ENCODE results near the gene MAPK9. TPM values are rescaled to one million over a fixed set of nuclear protein-coding genes. Genes with fewer than 3 reads are reported as not detected.

MAPK9 gene
- total and polyA plus RNA-seq, 2 experiments from 2014 or later: 17.8 to 31.3 TPM

DNA sequence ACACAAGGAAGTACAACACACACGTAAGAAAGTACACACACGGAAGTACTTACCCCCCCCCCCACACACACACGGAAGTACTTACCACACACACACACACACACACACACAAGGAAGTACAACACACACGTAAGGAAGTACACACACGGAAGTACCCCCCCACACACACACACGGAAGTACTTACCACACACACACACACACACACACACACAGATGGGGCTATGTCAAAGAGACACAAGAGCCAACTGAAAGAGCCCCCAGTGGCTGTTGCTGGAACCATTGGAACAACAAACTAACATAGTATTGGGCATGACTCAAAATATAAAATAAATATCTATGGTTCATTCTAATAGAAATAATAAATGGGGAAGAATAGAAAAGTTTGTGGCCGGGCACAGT is 4.9 kb upstream of the MAPK9 start:
- 100% methylated on average over 1 of the region's 7 CpGs for WGBS (ENCODE audit: low lambda C conversion rate, missing lambda C conversion rate)

GRCh38 chr5:180294913-180295555 is 3.2 kb upstream of the MAPK9 start:
- no peaks in the 10 kb centered on the region for H3K36me3 ChIP-seq (replicated peaks; ENCODE audit: insufficient read depth, low read depth)
- H4K20me1 ChIP-seq (ENCODE audit: insufficient read depth, poor library complexity, severe bottlenecking): peaks cover 12% of the 10 kb centered on the region
- WGBS (ENCODE audit: low lambda C conversion rate, missing lambda C conversion rate): 95% methylated on average over 10 of the region's 10 CpGs
- no peak overlapping the region for H3K4me3 ChIP-seq
- peaks cover 15% of the 10 kb centered on the region for H3K4me1 ChIP-seq (ENCODE audit: insufficient read depth)
- H3K4me2 ChIP-seq: no peak overlapping the region
- no peak overlapping the region for H3K27ac ChIP-seq
- H3K9me3 ChIP-seq (ENCODE audit: low read depth): no peaks in the 10 kb centered on the region
- DNase-seq (ENCODE audit: low spot score): no peak
- H2AFZ ChIP-seq: no peak overlapping the region
- no peaks in the 10 kb centered on the region for H3K27me3 ChIP-seq
- TF ChIP-seq EZH2phosphoT487 (IDR thresholded peaks at IDR 0.05; ENCODE audit: low read depth, severe bottlenecking, unreplicated experiment) (no peak), EZH2 (IDR thresholded peaks at IDR 0.05; ENCODE audit: borderline replicate concordance) (no peak)
- TF ChIP-seq, protein P1, sequence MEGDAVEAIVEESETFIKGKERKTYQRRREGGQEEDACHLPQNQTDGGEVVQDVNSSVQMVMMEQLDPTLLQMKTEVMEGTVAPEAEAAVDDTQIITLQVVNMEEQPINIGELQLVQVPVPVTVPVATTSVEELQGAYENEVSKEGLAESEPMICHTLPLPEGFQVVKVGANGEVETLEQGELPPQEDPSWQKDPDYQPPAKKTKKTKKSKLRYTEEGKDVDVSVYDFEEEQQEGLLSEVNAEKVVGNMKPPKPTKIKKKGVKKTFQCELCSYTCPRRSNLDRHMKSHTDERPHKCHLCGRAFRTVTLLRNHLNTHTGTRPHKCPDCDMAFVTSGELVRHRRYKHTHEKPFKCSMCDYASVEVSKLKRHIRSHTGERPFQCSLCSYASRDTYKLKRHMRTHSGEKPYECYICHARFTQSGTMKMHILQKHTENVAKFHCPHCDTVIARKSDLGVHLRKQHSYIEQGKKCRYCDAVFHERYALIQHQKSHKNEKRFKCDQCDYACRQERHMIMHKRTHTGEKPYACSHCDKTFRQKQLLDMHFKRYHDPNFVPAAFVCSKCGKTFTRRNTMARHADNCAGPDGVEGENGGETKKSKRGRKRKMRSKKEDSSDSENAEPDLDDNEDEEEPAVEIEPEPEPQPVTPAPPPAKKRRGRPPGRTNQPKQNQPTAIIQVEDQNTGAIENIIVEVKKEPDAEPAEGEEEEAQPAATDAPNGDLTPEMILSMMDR (IDR thresholded peaks at IDR 0.05; ENCODE audit: poor library complexity): no peak
- no peaks in the 10 kb centered on the region for H3K9me2 ChIP-seq (replicated peaks; ENCODE audit: insufficient read depth)
- H3K79me2 ChIP-seq: peaks cover 17% of the 10 kb centered on the region

More for the DNA sequence above, 4.9 kb upstream of the MAPK9 start:
- Histone ChIP-seq H3K9me3 (ENCODE audit: low read depth) (no peaks in the 10 kb centered on the region), H3K36me3 (replicated peaks; ENCODE audit: insufficient read depth, low read depth) (no peaks in the 10 kb centered on the region), H3K4me1 (ENCODE audit: insufficient read depth) (peaks cover 5% of the 10 kb centered on the region), H3K79me2 (peaks cover 3% of the 10 kb centered on the region), H3K27me3 (no peaks in the 10 kb centered on the region), H3K4me3 (no peak overlapping the region), H3K9me2 (replicated peaks; ENCODE audit: insufficient read depth) (no peaks in the 10 kb centered on the region), H3K4me2 (no peak overlapping the region), H2AFZ (no peak overlapping the region), H4K20me1 (ENCODE audit: insufficient read depth, poor library complexity, severe bottlenecking) (no peaks in the 10 kb centered on the region), H3K27ac (no peak overlapping the region)
- TF ChIP-seq, protein P1 (IDR thresholded peaks at IDR 0.05; ENCODE audit: poor library complexity): no peak
- TF ChIP-seq EZH2phosphoT487 (IDR thresholded peaks at IDR 0.05; ENCODE audit: low read depth, severe bottlenecking, unreplicated experiment): no peak
- no peak for TF ChIP-seq EZH2 (IDR thresholded peaks at IDR 0.05; ENCODE audit: borderline replicate concordance)
- no peak for DNase-seq (ENCODE audit: low spot score)

GRCh38 chr5:180294411-180294810 is 2.5 kb upstream of the MAPK9 start:
- H4K20me1 ChIP-seq (ENCODE audit: insufficient read depth, poor library complexity, severe bottlenecking): peaks cover 17% of the 10 kb centered on the region
- H3K27me3 ChIP-seq: no peaks in the 10 kb centered on the region
- H3K36me3 ChIP-seq (replicated peaks; ENCODE audit: insufficient read depth, low read depth): no peaks in the 10 kb centered on the region
- no peaks in the 10 kb centered on the region for H3K9me3 ChIP-seq (ENCODE audit: low read depth)
- no peak overlapping the region for H3K27ac ChIP-seq
- peaks cover 23% of the 10 kb centered on the region for H3K79me2 ChIP-seq
- no peak for DNase-seq (ENCODE audit: low spot score)
- WGBS (ENCODE audit: low lambda C conversion rate, missing lambda C conversion rate): 93% methylated on average over 7 of the region's 7 CpGs
- H3K4me2 ChIP-seq: no peak overlapping the region
- no peaks in the 10 kb centered on the region for H3K9me2 ChIP-seq (replicated peaks; ENCODE audit: insufficient read depth)
- H3K4me1 ChIP-seq (ENCODE audit: insufficient read depth): peaks cover 18% of the 10 kb centered on the region
- no peak overlapping the region for H2AFZ ChIP-seq
- no peak overlapping the region for H3K4me3 ChIP-seq
- TF ChIP-seq EZH2phosphoT487 (IDR thresholded peaks at IDR 0.05; ENCODE audit: low read depth, severe bottlenecking, unreplicated experiment): no peak
- TF ChIP-seq EZH2 (IDR thresholded peaks at IDR 0.05; ENCODE audit: borderline replicate concordance): no peak
- TF ChIP-seq, protein P1 (IDR thresholded peaks at IDR 0.05; ENCODE audit: poor library complexity): no peak
